DND-41 (cell line): ENCODE measurements around the gene INPP4A.

ENCODE experiments used
- ATAC-seq: fragments of 200-7000 bp; cut with Tn5 transposase; 3 replicates; pipeline ENCODE4 v1.9.1; 2021; ENCODE audit warnings: low read depth; ENCODE audit not compliant: insufficient read depth
- DNase-seq: peaks from one replicate; pipeline ENCODE4 v3.0.0-alpha.2; 2020
- H2AFZ ChIP-seq: 2 replicates; pipeline ENCODE4 v1.6.0; 2012; ENCODE audit warnings: low read depth, low read length
- H3K27ac ChIP-seq: 2 replicates; pipeline ENCODE4 v1.5.1; 2012; ENCODE audit warnings: low read length, inconsistent platforms
- H3K27me3 ChIP-seq: fragments of 200-600 bp; sonication (generic); 2 replicates; pipeline ENCODE4 v1.6.0; 2012; ENCODE audit warnings: low read length, mild to moderate bottlenecking, inconsistent platforms; ENCODE audit not compliant: insufficient read depth, poor library complexity
- H3K36me3 ChIP-seq: 2 replicates; pipeline ENCODE4 v1.5.1; 2012; ENCODE audit warnings: low read length, inconsistent platforms; ENCODE audit not compliant: insufficient read depth
- H3K4me1 ChIP-seq: 2 replicates; pipeline ENCODE4 v1.5.1; 2012; ENCODE audit warnings: mild to moderate bottlenecking, low read length; ENCODE audit not compliant: insufficient read depth
- H3K4me2 ChIP-seq: 2 replicates; pipeline ENCODE4 v1.6.0; 2012; ENCODE audit warnings: mild to moderate bottlenecking, moderate library complexity, low read length, inconsistent platforms; ENCODE audit not compliant: insufficient read depth
- H3K4me3 ChIP-seq, 2 experiments: fragments of 200-600 bp in 1 of 2; shearing (Covaris generic) in 1 of 2; 2 replicates each; pipeline ENCODE4 v1.5.1; 2012 to 2016; ENCODE audit warnings: inconsistent platforms in 2 of 2, low read length in 2 of 2, mild to moderate bottlenecking in 2 of 2, low read depth in 1 of 2, moderate library complexity in 1 of 2
- H3K79me2 ChIP-seq: 2 replicates; pipeline ENCODE4 v1.6.0; 2012; ENCODE audit warnings: low read length, inconsistent platforms; ENCODE audit not compliant: insufficient read depth
- H3K9ac ChIP-seq: 2 replicates; pipeline ENCODE4 v1.6.0; 2012; ENCODE audit warnings: low read depth, mild to moderate bottlenecking, inconsistent platforms, low read length, moderate library complexity
- H3K9me3 ChIP-seq: 2 replicates; pipeline ENCODE4 v1.5.1; 2012; ENCODE audit warnings: low read length, moderate library complexity, mild to moderate bottlenecking, inconsistent platforms; ENCODE audit not compliant: insufficient read depth, severe bottlenecking
- H4K20me1 ChIP-seq: 2 replicates; pipeline ENCODE4 v1.6.0; 2012; ENCODE audit warnings: low read length; ENCODE audit not compliant: insufficient read depth
- CTCF ChIP-seq: IDR thresholded peaks from 2 replicates; pipeline ENCODE4 v1.5.1; 2012; ENCODE audit warnings: borderline replicate concordance, low read length, moderate library complexity, mild to moderate bottlenecking; ENCODE audit not compliant: poor library complexity, severe bottlenecking; ENCODE audit errors: extremely low read depth
- EZH2 ChIP-seq: IDR thresholded peaks from 3 replicates; pipeline ENCODE4 v1.6.1; 2012; ENCODE audit warnings: borderline replicate concordance, low read depth, mild to moderate bottlenecking, moderate library complexity, low read length, inconsistent platforms; ENCODE audit not compliant: severe bottlenecking

INPP4A gene

GRCh38 chr2:98489971-98490962, 45.6 kb downstream of the INPP4A start:
- no peak overlapping the region for H3K9ac ChIP-seq
- no peak overlapping the region for H3K4me3 ChIP-seq
- no peak overlapping the region for H2AFZ ChIP-seq
- peaks cover 81% of the 10 kb centered on the region for H3K79me2 ChIP-seq
- no peak overlapping the region for H3K27ac ChIP-seq
- ATAC-seq = no peak
- peaks cover 15% of the 10 kb centered on the region for H3K9me3 ChIP-seq
- no peak for TF ChIP-seq CTCF
- TF ChIP-seq EZH2 = no peak
- H4K20me1 ChIP-seq = peaks cover 31% of the 10 kb centered on the region
- H3K4me1 ChIP-seq = 0 out of 2 replicates have a peak, but pooled peaks cover 1% of the 10 kb centered on the region
- no peak overlapping the region for H3K4me2 ChIP-seq
- no peak for DNase-seq
- peaks cover 28% of the 10 kb centered on the region; the same call in 1 of the 2 replicates for H3K36me3 ChIP-seq
- no peaks in the 10 kb centered on the region for H3K27me3 ChIP-seq

- Histone ChIP-seq H3K79me2 (peaks cover 67% of the 10 kb centered on the region), H3K4me2 (no peak overlapping the region)
These were observed 47.8 kb downstream of the INPP4A start for GRCh38 chr2:98492441-98492840.

GRCh38 chr2:98494699-98495098, 50.0 kb downstream of the INPP4A start:
- H3K4me1 ChIP-seq = no peaks in the 10 kb centered on the region
- H3K27me3 ChIP-seq = no peaks in the 10 kb centered on the region
- peaks cover 56% of the 10 kb centered on the region for H3K79me2 ChIP-seq
- H3K9ac ChIP-seq = no peak overlapping the region
- H4K20me1 ChIP-seq = peaks cover 5% of the 10 kb centered on the region
- peaks cover 34% of the 10 kb centered on the region for H3K9me3 ChIP-seq
- ATAC-seq (no peak), DNase-seq (no peak)
- H3K27ac ChIP-seq = no peak overlapping the region
- H2AFZ ChIP-seq = no peak overlapping the region
- H3K4me2 ChIP-seq = no peak overlapping the region
- peaks cover 47% of the 10 kb centered on the region for H3K36me3 ChIP-seq
- H3K4me3 ChIP-seq = no peak overlapping the region
- no peak for TF ChIP-seq EZH2
- TF ChIP-seq CTCF = no peak

More at GRCh38 chr2:98492441-98492840, 47.8 kb downstream of the INPP4A start:
- Histone ChIP-seq H4K20me1 (peaks cover 27% of the 10 kb centered on the region), H3K27me3 (no peaks in the 10 kb centered on the region), H2AFZ (no peak overlapping the region), H3K4me3 (no peak overlapping the region), H3K36me3 (peaks cover 38% of the 10 kb centered on the region), H3K9me3 (peaks cover 34% of the 10 kb centered on the region), H3K27ac (no peak overlapping the region), H3K9ac (no peak overlapping the region), H3K4me1 (no peaks in the 10 kb centered on the region)
- DNase-seq = no peak
- TF ChIP-seq EZH2 (no peak), CTCF (no peak)
- no peak for ATAC-seq
